Measurements from ENCODE around the gene INCENP. TPM values are rescaled to one million over a fixed set of nuclear protein-coding genes. Genes with fewer than 3 reads are reported as not detected.

Gene INCENP
- polyA plus RNA-seq, 1 donor (not counting 4 experiments of a cell fraction or from before 2014, with no cell fraction given), result 12.7 TPM

DNA sequence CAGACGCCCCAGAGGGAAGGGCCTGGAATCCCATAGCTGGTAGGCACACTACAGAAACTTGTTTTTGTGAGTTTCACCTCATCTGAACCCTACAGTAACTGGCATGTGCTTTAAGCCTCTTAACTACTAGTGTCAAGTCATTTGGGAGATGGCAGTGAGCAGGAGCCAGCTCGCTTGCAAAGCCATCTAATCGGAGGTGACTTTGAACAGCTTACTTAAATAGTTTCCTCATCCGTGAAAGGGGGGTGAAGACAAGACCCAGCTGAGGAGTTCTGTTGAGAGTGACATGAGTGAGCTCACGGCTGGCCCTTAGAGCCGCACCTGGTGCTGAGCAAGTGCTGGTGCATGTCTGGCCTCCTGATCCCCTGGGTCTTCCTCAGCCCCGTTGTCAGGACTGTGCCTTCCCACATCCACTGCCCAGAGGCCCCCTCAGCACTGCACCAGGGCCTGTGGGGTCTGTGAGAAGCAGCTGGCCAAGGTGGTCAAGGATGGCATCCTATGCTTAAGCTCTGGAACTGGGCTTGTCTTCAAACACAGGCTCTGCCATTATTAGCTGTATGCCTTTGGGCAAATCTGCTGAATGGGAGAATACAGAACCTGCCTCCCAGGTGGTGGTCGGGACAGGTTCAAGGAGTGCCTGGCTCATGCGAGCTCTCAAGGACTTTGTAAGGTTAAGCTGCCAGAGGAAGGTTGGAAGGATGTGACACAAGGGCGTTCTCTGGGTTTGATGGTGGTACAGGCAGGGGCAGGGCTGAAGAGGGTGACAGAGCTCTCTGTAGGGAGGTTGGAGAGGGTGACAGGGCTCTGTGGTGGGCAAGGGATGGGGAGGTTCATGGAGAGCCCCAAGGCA is 27.3 kb downstream of the INCENP start:
- peaks cover 20 to 27% of the 10 kb centered on the region in 2 experiments for H3K36me3 ChIP-seq (ENCODE audit: control insufficient read depth in 2 of 2, extremely low read depth in 1 of 2, insufficient read depth in 2 of 2, low read length in 2 of 2)
- no peak overlapping the region for H3K4me3 ChIP-seq (ENCODE audit: control insufficient read depth in 2 of 3, extremely low read depth in 1 of 3, insufficient read depth in 2 of 3, low read depth in 1 of 3, low read length in 3 of 3)
- no peak for DNase-seq (ENCODE audit: low read depth, low spot score)
- H2AFZ ChIP-seq (ENCODE audit: control insufficient read depth, low read length), result no peak overlapping the region
- H3K4me1 ChIP-seq (ENCODE audit: control insufficient read depth, extremely low read depth, insufficient read depth, low read length), result peaks cover 6% of the 10 kb centered on the region
- H4K20me1 ChIP-seq (ENCODE audit: control insufficient read depth, extremely low read depth, insufficient read depth, low read length), result no peaks in the 10 kb centered on the region
- no peak overlapping the region for H3K27ac ChIP-seq (ENCODE audit: control insufficient read depth, insufficient read depth, low read length)
- H3K9ac ChIP-seq (ENCODE audit: control insufficient read depth, extremely low read depth, insufficient read depth, low read length), result no peak overlapping the region
- H3K4me2 ChIP-seq (ENCODE audit: control insufficient read depth, extremely low read depth, insufficient read depth, low read depth, low read length), result no peak overlapping the region
- no peaks in the 10 kb centered on the region for H3K79me2 ChIP-seq (ENCODE audit: control insufficient read depth, insufficient read depth, low read length)
- TF ChIP-seq EZH2 (IDR thresholded peaks at IDR 0.05; ENCODE audit: low read length), result no peak
- TF ChIP-seq, protein P1, sequence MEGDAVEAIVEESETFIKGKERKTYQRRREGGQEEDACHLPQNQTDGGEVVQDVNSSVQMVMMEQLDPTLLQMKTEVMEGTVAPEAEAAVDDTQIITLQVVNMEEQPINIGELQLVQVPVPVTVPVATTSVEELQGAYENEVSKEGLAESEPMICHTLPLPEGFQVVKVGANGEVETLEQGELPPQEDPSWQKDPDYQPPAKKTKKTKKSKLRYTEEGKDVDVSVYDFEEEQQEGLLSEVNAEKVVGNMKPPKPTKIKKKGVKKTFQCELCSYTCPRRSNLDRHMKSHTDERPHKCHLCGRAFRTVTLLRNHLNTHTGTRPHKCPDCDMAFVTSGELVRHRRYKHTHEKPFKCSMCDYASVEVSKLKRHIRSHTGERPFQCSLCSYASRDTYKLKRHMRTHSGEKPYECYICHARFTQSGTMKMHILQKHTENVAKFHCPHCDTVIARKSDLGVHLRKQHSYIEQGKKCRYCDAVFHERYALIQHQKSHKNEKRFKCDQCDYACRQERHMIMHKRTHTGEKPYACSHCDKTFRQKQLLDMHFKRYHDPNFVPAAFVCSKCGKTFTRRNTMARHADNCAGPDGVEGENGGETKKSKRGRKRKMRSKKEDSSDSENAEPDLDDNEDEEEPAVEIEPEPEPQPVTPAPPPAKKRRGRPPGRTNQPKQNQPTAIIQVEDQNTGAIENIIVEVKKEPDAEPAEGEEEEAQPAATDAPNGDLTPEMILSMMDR (optimal IDR thresholded peaks at IDR 0.05 in 1 of 3, IDR thresholded peaks at IDR 0.05 in 1 of 3, conservative IDR thresholded peaks at IDR 0.05 in 1 of 3; ENCODE audit: extremely low read depth in 1 of 3, insufficient read depth in 2 of 3, low read length in 3 of 3), result no peak
- H3K27me3 ChIP-seq (ENCODE audit: control insufficient read depth, extremely low read depth, insufficient read depth, low read length), result no peaks in the 10 kb centered on the region
- dilution Hi-C loops (cut with MboI; ENCODE audit: extremely low pct_ligation_motif_present, low sequenced_read_pairs), result no loop called here
- no peaks in the 10 kb centered on the region for H3K9me3 ChIP-seq (ENCODE audit: control insufficient read depth, low read depth, low read length)
- no peak for FAIRE-seq
- H3K9me1 ChIP-seq (ENCODE audit: control insufficient read depth, extremely low read depth, insufficient read depth, low read length), result no peaks in the 10 kb centered on the region

DNA sequence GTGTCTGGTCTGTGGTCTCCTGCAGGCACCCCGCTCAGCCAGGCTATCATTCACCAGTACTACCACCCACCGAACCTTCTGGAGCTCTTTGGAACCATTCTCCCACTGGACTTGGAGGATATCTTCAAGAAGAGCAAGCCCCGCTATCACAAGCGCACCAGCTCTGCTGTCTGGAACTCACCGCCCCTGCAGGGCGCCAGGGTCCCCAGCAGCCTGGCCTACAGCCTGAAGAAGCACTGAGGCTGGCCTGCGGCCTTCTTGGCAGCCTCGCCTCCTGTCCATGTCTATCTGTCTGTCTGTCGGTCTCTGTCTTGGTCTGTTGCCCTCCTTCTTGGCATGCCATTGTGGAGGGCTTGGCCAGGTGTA is 27.9 kb downstream of the INCENP start:
- FAIRE-seq, result no peak

More for the DNA sequence above, 27.9 kb downstream of the INCENP start:
- Histone ChIP-seq H3K36me3 (ENCODE audit: control insufficient read depth in 2 of 2, extremely low read depth in 1 of 2, insufficient read depth in 2 of 2, low read length in 2 of 2) (peaks cover 20 to 27% of the 10 kb centered on the region in 2 experiments), H3K79me2 (ENCODE audit: control insufficient read depth, insufficient read depth, low read length) (no peaks in the 10 kb centered on the region), H3K4me3 (ENCODE audit: control insufficient read depth in 2 of 3, extremely low read depth in 1 of 3, insufficient read depth in 2 of 3, low read depth in 1 of 3, low read length in 3 of 3) (no peak overlapping the region), H3K27ac (ENCODE audit: control insufficient read depth, insufficient read depth, low read length) (no peak overlapping the region), H3K4me1 (ENCODE audit: control insufficient read depth, extremely low read depth, insufficient read depth, low read length) (peaks cover 6% of the 10 kb centered on the region), H3K9me1 (ENCODE audit: control insufficient read depth, extremely low read depth, insufficient read depth, low read length) (no peaks in the 10 kb centered on the region), H3K27me3 (ENCODE audit: control insufficient read depth, extremely low read depth, insufficient read depth, low read length) (no peaks in the 10 kb centered on the region), H4K20me1 (ENCODE audit: control insufficient read depth, extremely low read depth, insufficient read depth, low read length) (no peaks in the 10 kb centered on the region), H2AFZ (ENCODE audit: control insufficient read depth, low read length) (no peak overlapping the region), H3K4me2 (ENCODE audit: control insufficient read depth, extremely low read depth, insufficient read depth, low read depth, low read length) (no peak overlapping the region), H3K9ac (ENCODE audit: control insufficient read depth, extremely low read depth, insufficient read depth, low read length) (no peak overlapping the region), H3K9me3 (ENCODE audit: control insufficient read depth, low read depth, low read length) (no peaks in the 10 kb centered on the region)
- dilution Hi-C loops (cut with MboI; ENCODE audit: extremely low pct_ligation_motif_present, low sequenced_read_pairs), result no loop called here
- TF ChIP-seq, protein P1 (optimal IDR thresholded peaks at IDR 0.05 in 1 of 3, IDR thresholded peaks at IDR 0.05 in 1 of 3, conservative IDR thresholded peaks at IDR 0.05 in 1 of 3; ENCODE audit: extremely low read depth in 1 of 3, insufficient read depth in 2 of 3, low read length in 3 of 3), result no peak
- TF ChIP-seq EZH2 (IDR thresholded peaks at IDR 0.05; ENCODE audit: low read length), result no peak
- no peak for DNase-seq (ENCODE audit: low read depth, low spot score)

Measured in keratinocyte (primary cell).